GM12801 (cell line): ENCODE data around the gene ITGAX.

Experiments used
- CTCF ChIP-seq: IDR thresholded peaks from one replicate; pipeline ENCODE4 v1.5.1; 2011; ENCODE audit warnings: control low read depth; ENCODE audit not compliant: insufficient read length; ENCODE audit errors: extremely low read depth

Gene ITGAX

GRCh38 chr16:31417916-31418315 is 62.9 kb downstream of the ITGAX start:
- TF ChIP-seq CTCF = no peak

- TF ChIP-seq CTCF = no peak
Observed at GRCh38 chr16:31420037-31420436, 65.1 kb downstream of the ITGAX start.

- no peak for TF ChIP-seq CTCF
Observed at GRCh38 chr16:31421587-31421986, 66.6 kb downstream of the ITGAX start.

GRCh38 chr16:31423241-31423640 is 68.3 kb downstream of the ITGAX start:
- TF ChIP-seq CTCF = no peak

- no peak for TF ChIP-seq CTCF
Observed at GRCh38 chr16:31423801-31424200, 68.8 kb downstream of the ITGAX start.

GRCh38 chr16:31427441-31428278 is 72.7 kb downstream of the ITGAX start:
- TF ChIP-seq CTCF = no peak

- TF ChIP-seq CTCF = no peak
Observed at GRCh38 chr16:31428279-31428597, 73.3 kb downstream of the ITGAX start, which contains the start of gene COX6A2. Gene COX6A2 (minus strand): TSS chr16:31428360. CDS start chr16:31428325, 35 bp downstream.
